ENCODE measurements around the gene RET.

The RET gene

DNA sequence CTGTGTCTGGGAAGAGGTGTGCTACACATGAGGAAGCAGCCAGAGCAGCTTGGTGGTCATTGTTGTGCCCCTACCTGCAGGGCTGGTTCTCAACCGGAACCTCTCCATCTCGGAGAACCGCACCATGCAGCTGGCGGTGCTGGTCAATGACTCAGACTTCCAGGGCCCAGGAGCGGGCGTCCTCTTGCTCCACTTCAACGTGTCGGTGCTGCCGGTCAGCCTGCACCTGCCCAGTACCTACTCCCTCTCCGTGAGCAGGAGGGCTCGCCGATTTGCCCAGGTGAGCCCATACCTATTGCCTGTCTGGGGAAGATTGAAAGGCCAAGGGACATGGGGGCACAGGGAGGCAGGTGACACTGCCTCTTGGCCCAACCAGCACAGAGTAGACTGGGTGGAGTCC is 32.1 kb downstream of the RET start:
- no peak for DNase-seq (ENCODE audit: low read depth)

DNA sequence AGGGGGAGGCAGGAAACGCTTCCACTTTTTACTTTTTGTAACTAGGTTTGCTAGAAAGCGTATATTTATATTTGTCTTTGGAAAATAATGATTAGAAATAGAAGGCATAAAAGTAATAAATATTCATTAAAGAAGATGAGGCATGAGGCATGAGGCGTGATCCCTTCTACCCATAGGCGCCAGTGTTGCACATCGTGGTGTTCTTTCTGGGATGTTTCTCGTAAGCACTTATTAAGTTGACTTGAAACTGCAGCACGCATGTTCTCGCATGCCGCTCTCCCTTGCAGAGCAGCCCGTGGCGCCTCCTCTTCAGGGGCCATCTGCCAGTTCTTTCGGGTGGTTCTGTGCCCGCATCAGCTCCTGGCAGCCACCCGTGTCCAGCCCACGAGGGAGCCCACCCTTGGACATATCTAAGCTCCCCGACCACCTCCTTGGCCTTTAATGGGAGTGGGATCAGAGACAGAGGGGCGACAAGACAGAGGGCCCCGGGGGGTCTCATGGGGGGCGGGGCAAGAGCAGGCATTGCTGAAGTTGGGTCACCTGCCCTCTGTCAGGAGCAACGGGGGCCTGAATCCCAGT is 32.9 kb downstream of the RET start:
- DNase-seq (ENCODE audit: low read depth): no peak

DNA sequence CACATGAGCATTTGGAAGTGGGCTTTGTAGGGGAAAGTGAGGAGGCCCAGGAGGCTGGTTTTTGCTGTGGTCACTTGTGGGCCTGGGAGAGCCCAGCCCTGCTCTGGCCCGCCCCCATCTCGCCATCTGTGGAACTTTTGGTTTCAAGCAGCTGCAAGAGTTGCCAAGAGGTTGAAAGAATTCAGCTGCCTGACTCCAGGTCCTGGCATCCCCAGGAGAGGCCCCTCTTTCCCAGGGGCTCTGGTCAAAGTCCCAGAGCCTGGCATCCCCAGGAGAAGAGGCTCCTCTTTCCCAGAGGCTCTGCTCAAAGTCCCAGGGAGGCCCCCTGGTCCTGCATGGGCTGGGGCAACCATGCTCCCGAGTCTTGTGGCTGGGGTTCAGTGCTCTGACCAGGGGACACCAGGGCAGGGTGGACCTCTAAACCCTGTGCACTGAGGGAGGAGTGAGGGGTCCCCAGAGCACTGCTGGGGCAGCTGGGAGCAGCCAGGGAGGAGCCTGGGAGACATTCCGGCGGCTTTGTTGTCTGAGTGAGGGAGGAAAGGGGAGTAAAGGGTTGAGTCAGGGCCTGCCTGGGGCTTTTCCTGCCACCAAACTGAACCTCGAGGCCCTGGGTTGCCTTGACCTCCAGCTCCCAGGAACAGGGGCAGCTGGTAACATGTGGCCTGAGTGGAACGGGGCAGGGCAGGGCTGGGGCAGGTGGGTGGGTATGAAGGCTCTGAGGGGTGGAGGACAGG is 33.6 kb downstream of the RET start:
- DNase-seq (ENCODE audit: low read depth): no peak

DNA sequence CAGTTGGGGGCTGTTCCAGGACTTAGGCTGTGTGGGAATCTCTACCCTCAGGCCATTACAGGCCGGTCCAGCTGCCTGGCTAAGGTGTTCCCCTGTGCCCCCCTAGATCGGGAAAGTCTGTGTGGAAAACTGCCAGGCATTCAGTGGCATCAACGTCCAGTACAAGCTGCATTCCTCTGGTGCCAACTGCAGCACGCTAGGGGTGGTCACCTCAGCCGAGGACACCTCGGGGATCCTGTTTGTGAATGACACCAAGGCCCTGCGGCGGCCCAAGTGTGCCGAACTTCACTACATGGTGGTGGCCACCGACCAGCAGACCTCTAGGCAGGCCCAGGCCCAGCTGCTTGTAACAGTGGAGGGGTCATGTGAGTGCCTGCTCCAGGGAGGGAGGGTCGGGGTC is 34.2 kb downstream of the RET start:
- no peak for DNase-seq (ENCODE audit: low read depth)

DNA sequence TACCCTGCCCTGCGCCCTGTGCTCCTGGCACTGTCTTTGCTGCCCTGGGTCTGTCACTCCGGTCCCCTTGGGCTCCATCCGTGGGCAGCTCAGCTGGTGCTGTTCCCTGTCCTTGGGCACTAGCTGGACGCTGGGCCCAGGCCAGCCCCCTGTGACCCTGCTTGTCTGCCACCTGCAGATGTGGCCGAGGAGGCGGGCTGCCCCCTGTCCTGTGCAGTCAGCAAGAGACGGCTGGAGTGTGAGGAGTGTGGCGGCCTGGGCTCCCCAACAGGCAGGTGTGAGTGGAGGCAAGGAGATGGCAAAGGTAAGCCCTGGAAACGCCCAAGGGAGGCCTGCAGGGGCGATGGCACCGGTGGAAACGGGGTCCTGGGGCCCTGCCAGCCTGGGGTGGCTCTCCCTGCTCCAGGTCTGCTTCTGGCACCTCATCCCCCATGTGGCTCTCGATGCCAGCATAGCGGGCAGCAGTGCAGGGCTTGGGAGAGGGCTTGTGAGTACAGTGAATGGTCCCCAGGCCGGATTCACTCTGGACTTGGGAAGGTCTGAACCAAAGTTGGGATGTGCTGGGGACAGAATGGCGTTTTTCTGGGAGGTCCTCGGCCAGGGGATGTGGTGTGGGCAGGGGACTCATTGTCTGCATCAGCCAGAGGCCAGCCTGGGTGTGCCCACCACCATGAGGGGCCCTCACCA is 35.2 kb downstream of the RET start:
- DNase-seq (ENCODE audit: low read depth): no peak

DNA sequence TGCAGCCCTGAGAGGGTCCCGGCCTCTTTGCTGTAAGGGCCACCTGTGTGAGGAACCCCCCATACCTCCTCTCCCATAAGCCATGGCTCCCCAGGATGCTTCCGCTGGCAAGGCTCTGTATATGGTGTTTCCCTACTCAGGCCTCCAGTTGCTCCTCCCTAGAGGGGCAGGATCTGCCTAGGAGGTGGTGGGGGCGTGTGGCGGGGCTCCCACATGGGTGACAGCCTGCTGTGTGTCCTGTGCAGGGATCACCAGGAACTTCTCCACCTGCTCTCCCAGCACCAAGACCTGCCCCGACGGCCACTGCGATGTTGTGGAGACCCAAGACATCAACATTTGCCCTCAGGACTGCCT is 35.7 kb downstream of the RET start:
- DNase-seq (ENCODE audit: low read depth): no peak

DNA sequence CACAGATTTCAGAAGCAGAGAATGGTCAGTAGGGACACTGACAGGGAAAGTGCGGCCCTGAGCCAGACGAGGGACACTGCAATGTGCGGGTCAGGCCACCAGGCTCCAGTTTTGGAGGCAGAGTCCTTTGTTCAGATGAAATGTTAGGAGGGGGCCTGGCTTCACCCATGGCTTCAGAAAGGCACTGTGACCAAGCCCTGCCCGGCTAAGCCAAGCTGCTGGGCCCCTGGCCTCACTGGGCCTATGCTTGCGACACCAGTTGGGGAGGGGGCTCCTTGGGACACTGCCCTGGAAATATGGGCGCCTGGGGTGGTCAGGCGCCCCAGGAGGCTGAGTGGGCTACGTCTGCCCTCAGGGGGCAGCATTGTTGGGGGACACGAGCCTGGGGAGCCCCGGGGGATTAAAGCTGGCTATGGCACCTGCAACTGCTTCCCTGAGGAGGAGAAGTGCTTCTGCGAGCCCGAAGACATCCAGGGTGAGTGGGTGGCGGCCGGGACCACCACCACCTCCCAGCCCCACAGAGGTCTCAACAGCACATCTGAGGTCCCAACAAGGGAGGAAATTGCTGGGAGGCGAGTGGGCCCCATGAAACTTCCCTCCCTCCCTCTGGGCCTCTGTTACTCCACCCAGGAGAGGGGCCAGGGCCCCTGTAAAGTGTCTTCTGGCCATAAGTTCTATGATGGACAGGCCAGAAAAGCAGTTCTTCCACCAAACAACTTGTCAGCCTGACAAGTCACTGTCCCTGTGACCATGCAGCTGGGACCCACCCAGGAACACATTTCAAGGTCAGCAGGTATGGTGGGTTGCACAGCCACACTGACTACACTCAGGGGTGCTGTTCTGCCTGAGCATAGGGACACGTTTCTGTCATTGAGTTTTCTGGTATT is 36.6 kb downstream of the RET start:
- DNase-seq (ENCODE audit: low read depth): no peak

DNA sequence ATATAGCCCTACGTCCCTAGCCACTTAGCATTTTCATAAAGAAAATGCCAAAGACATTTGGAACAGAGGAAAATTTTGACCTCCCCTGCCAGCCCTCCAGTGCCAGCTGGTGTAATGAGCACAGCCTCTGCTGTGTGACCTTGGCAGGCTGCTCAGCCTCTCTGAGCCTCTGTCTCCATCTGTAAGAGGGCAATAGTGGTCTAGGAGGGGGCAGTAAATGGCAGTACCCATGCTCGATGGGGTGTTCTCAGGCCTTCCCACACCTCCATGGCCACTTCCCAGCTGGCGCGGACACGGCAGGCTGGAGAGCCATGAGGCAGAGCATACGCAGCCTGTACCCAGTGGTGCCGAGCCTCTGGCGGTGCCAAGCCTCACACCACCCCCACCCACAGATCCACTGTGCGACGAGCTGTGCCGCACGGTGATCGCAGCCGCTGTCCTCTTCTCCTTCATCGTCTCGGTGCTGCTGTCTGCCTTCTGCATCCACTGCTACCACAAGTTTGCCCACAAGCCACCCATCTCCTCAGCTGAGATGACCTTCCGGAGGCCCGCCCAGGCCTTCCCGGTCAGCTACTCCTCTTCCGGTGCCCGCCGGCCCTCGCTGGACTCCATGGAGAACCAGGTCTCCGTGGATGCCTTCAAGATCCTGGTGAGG is 37.3 kb downstream of the RET start:
- no peak for DNase-seq (ENCODE audit: low read depth)

DNA sequence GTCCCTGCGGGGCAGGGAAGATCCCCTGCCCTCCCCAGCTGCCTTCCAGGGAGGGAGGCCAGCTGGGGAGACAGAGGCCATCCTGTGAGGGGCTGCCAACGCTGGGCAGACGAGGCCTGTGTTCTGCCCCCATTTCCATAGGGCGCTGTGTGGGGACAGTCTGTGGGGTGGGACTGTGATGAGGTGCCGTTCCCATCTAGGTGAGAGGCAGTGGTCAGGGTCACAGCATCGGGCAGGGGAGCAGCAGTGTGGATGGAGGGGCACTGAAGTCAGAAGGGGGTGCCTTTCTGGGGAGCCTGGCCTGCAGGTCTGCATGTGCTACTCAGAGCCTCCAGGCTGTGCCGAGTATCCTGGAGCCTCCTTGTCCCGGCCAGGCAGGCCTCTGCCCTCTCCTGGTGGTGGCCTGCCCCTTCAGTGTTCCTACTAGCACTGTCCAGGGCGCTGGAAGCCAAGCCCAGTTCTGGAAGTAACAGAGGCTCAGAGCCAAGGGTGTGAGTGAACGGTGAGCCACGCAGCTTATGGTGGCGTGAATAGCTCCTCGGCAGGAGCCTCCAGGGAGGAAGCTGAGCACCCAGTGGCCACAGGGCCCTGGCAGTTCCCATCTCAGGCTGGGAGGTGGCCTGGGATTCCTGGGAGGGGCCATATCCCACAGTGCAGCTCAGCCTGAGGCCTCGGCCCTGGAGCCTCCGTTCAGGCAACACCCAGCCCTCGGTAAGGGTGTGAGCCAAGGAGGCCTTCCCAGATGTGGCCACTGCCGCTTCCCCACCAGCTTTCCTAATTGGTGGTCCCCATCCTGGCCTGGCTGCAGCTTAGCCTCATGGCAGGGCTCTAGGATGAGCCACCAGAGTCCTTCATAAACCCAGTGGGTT is 38.1 kb downstream of the RET start:
- no peak for DNase-seq (ENCODE audit: low read depth)

DNA sequence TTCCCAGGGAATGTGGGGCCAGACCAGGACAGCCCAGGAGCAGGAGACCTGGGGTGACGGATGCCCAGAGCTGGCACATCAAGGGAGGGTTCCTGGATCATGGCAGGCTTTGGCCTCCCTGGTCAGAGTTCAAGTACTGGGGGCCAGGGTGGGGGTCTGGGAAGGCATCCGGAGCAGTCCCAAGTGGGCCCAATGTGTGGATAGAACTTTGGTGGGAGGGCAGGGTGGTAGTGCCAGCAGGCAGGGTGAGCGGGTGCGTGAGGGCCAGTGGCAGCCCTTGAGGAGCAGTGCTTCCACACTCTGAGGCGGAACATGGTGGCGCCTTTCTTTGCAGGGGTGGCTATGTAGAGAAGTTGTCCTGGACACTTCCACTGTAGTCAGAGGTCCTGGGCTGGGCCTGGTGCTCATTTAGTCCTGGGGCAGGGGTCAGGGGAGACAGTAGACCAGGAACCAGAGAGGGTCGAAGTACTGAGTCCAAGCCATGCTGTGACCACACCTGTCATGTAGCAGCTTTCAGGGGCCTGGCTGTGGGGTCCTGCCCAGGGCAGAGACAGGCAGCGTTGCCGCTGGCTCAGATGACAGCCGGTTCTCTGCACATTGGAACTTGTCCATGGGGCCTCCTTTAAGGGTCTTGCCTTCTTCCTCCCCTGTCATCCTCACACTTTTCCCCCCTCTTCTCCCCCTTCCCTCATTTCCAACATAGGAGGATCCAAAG is 39.2 kb downstream of the RET start:
- no peak for DNase-seq (ENCODE audit: low read depth)

DNA sequence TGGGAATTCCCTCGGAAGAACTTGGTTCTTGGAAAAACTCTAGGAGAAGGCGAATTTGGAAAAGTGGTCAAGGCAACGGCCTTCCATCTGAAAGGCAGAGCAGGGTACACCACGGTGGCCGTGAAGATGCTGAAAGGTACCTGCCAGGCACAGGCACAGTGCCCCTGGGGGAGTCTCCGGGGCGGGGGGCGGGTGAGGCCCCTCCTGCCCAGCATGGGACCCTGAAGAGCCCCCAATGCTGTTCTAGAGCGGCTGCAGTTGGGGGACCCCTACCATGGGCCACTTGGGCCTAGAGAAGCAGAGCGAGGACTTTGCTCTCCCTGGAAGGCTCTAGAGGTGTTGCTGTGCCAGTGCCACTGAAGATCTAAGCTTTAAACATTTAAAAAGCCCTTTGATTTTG is 39.7 kb downstream of the RET start:
- no peak for DNase-seq (ENCODE audit: low read depth)

DNA sequence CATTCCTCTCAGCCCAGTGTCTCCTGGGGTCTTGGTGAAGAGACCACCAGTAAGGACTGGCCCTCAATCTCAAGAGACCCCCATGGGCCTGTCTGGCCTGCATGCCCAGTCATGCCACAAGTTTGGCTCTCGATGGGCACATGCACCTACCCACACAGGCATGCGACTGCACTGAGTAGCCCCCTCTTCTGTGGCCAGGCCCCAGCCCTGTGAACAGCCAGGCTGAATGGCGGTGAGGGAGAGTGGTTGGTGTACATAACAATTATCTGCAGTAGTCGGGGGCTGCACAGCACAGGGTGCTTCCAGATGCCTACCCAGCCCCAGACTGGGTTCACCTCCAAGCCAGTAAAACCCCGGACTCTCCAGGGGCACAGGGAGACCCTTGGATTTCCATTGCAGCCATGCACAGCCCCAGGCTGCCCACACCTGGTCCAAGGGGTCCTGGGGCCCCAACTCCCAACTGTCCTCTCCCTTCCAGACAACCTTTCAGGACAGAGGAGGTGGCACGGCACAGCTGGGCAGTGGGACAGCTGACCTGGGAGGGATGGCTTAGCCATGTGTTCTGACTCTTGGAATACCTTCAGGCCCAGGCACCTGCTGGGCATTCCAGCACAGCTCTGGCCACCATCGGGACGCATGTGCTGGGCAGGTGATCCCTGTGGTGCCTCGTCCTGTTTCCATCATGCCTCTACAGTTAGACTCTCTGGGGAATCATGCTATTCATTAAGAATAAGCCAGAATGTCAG is 40.3 kb downstream of the RET start:
- DNase-seq (ENCODE audit: low read depth): no peak

DNA sequence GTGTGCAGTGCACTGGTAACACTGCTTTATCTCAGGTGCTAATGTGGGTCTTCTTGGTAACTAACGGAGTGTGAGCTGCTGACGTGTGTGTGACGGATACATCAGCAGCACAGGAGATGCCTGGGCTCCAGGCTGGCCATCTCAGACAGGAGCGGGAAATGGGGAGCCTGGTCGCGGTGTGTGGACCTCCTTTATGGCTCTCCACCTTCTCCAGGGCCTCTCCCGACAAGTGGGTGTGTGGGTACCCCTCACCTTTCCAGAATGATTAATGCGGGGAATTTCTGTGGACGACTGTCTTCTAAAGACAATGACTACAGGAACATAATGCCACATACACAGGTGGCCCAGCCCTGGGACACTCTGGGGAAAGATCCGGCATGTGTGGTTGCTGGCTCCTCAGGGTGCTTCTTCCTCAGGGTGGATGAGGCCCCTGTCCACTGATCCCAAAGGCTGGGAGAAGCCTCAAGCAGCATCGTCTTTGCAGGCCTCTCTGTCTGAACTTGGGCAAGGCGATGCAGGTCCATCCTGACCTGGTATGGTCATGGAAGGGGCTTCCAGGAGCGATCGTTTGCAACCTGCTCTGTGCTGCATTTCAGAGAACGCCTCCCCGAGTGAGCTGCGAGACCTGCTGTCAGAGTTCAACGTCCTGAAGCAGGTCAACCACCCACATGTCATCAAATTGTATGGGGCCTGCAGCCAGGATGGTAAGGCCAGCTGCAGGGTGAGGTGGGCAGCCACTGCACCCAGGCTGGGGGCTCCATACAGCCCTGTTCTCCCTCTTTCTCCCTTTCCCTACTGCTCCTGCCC is 41.1 kb downstream of the RET start:
- DNase-seq (ENCODE audit: low read depth): no peak

DNA sequence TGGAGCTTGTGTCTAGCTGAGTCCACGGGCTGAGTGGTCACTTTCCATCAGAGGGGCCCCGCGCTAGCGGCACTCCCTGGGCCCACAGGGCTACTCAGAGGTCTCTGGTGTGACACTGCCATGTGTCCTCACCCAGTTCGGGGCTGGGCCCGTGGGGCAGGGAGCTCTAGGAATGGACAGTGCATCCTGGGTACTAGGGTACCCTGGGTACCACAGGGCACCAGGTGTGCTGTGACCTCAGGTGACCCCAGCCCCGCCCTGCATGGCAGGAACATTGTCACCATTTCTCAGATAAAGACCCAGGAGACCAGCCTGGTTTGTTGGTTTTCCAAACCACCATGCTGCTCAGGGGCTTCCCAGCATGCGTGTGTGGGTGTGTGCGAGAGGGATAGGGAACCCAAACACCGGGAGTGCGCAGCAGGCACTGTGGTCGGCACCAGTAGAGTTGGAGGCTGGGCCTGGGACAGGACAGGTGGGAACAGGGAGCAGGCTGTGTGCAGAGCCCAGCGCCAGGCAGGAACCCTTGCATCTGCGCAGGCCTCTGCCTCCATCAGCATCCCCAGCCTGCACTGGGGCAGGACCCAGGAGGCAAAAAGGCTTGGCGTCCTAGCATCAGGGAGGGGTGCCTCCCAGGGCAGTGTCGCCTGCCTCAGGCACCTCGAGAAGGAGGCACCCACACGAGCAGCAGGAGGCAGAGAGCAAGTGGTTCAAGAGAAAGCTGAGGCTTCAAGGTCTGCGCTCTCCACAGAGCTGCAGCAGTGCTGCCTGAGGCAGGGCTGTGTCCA is 42.0 kb downstream of the RET start:
- DNase-seq (ENCODE audit: low read depth): no peak

DNA sequence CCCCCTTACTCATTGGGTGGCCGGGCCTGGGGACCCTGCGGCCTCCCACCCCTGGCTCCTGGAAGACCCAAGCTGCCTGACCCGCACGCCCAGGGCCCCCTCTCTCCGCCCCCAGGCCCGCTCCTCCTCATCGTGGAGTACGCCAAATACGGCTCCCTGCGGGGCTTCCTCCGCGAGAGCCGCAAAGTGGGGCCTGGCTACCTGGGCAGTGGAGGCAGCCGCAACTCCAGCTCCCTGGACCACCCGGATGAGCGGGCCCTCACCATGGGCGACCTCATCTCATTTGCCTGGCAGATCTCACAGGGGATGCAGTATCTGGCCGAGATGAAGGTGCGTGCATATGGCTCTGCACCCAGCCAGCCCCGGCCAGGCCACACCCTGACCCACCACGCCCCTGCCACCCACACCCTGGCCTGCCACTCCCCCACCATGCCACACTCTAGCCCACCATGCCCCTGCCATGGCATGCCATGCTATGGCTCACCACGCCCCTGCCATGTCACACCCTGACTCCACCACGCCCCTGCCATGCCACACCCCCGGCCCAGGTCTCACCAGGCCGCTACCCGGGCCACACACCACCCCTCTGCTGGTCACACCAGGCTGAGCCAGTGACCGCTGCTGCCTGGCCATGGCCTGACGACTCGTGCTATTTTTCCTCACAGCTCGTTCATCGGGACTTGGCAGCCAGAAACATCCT is 42.7 kb downstream of the RET start:
- DNase-seq (ENCODE audit: low read depth): no peak

DNA sequence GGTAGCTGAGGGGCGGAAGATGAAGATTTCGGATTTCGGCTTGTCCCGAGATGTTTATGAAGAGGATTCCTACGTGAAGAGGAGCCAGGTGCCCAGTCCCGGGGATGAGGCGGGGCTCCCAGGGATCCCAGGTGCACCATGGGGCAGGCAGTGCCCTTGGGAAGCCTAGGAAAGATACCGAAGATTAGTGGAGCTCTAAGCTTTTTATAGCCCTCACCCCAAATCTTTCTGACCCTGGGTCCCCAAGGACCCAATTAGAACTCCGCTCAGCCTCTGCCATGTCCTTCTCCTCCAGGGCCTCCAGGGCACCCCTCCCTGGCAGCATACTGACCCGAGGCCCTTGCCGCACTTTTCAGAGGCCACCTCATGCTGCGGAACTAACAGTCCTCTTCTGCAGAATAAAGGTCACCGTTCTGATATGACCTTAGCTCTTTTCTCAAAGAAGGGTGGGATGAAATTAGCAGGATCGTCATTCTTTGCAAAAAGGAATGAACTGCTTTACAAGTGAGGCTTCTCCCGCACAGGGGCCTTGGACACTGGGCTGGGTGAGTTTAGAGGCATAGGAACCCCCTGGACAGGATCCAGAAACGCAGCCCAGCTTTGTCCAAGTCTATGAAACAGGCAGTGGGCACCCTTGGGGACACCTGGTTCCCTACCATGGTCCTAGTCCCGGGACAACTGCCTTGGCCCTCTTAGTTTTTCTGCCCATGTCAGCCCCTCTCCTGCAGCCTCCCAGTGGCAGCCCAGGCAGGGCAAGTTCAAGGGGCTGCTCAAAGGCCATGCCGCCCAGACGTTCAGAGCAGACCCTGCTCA is 43.5 kb downstream of the RET start:
- DNase-seq (ENCODE audit: low read depth): no peak

DNA sequence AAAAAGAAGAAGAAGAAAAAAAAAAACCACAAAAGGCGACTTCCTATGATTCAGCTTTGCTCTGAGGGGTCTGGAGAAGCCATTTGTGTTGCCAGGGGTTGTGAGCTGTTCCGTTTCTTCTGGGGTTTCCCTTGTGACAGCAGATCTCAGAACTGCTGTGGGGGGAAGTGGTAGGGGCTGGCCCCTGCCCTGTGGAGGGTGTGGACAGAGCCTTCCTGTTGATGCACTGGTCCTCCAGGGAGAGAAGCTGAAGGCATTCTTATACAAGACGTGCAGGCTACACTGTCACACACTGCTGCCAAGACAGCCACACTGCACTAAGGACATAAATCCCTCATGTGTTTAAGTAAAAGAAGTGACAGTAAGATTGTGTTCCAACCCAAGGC is 44.1 kb downstream of the RET start:
- no peak for DNase-seq (ENCODE audit: low read depth)

All from HS-27A (cell line).